Dedifferentiated amniotic fluid mesenchymal stem cell (primary cell): Measurements from ENCODE around the gene SUPT20HL1.
A peak's percentile ranks its signal among the peaks of the same experiment; 100 is the strongest.
"Not testable (repeated sequence)": the region's sequence is repeated elsewhere in the genome, so short reads cannot be mapped to it uniquely, and the experiment has no call there.

Experiments
- DNase-seq: peaks from one replicate; pipeline ENCODE4 v3.0.0-alpha.2; 2016; ENCODE audit errors: extremely low spot score

SUPT20HL1 gene

GRCh38 chrX:24363432-24364181, 3.2 kb downstream of the SUPT20HL1 start:
- DNase-seq, result not testable (repeated sequence)

- DNase-seq, result no peak
These were observed 3.9 kb downstream of the SUPT20HL1 start for GRCh38 chrX:24364326-24364725.

GRCh38 chrX:24364851-24365538, 4.6 kb downstream of the SUPT20HL1 start:
- DNase-seq, result no peak

- DNase-seq, result not testable (repeated sequence)
These were observed 6.4 kb downstream of the SUPT20HL1 start for GRCh38 chrX:24366762-24367400.

- DNase-seq, result no peak
These were observed 9.4 kb downstream of the SUPT20HL1 start for GRCh38 chrX:24369816-24370215.

- peak; percentile 30 for DNase-seq
These were observed 11.0 kb downstream of the SUPT20HL1 start for GRCh38 chrX:24371391-24371972.

GRCh38 chrX:24372021-24372763, 11.8 kb downstream of the SUPT20HL1 start:
- DNase-seq, result no peak

GRCh38 chrX:24375600-24376131, 15.2 kb downstream of the SUPT20HL1 start:
- DNase-seq, result no peak

GRCh38 chrX:24376403-24376802, 16.0 kb downstream of the SUPT20HL1 start:
- no peak for DNase-seq

- no peak for DNase-seq
These were observed 16.8 kb downstream of the SUPT20HL1 start for GRCh38 chrX:24377195-24377594.

GRCh38 chrX:24377911-24378468, 17.6 kb downstream of the SUPT20HL1 start:
- no peak for DNase-seq

- no peak for DNase-seq
These were observed 18.3 kb downstream of the SUPT20HL1 start for GRCh38 chrX:24378706-24379105.

GRCh38 chrX:24380262-24381187, 20.1 kb downstream of the SUPT20HL1 start:
- DNase-seq, result no peak

GRCh38 chrX:24382315-24382714, 21.9 kb downstream of the SUPT20HL1 start:
- not testable (repeated sequence) for DNase-seq

GRCh38 chrX:24387724-24388123, 27.3 kb downstream of the SUPT20HL1 start:
- no peak for DNase-seq

GRCh38 chrX:24391389-24391788, 30.9 kb downstream of the SUPT20HL1 start:
- no peak for DNase-seq

- no peak for DNase-seq
These were observed 31.4 kb downstream of the SUPT20HL1 start for GRCh38 chrX:24391843-24392242.

GRCh38 chrX:24392709-24393108, 32.3 kb downstream of the SUPT20HL1 start:
- DNase-seq, result no peak

- DNase-seq, result peak; percentile 81
These were observed 35.3 kb downstream of the SUPT20HL1 start for GRCh38 chrX:24395775-24396174.
